ENCODE results near the gene TPSAB1. TPM values are rescaled to one million over a fixed set of nuclear protein-coding genes. Genes with fewer than 3 reads are reported as not detected.
"Not testable (repeated sequence)": the region's sequence is repeated elsewhere in the genome, so short reads cannot be mapped to it uniquely, and the experiment has no call there.

TPSAB1 gene
- total RNA-seq = 10.8 TPM
- polyA plus RNA-seq = 72.9 TPM

DNA sequence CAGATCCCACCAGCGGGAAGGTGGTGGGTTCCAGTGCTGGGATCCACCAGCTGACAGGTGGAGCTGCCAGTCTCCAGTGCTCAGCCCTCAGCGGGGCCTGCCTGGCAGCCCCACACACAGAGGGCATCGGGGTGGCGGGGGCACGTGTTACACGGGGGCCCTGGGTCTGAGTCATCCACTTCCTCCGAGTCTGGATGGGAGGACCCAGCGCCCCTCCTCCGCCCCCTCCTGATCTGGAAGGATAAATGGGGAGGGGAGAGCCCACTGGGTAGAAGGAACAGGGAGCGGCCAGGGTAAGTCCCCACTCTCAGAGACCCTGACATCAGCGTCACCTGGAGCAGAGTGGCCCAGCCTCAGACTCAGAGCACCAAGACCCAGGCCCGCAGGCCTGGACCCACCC is at the start of gene TPSAB1:
TSS of gene TPSAB1 (plus strand) at position 270 of the 400 bp plus-strand sequence. CDS start 234 bp downstream, outside the sequence.
- H3K36me3 ChIP-seq (ENCODE audit: insufficient read depth); H3K27ac ChIP-seq (ENCODE audit: low read depth); H3K4me3 ChIP-seq (ENCODE audit: low read depth, low read length); DNase-seq (ENCODE audit: extremely low spot score); H3K4me1 ChIP-seq (ENCODE audit: insufficient read depth): not testable (repeated sequence)
- WGBS = 55% methylated on average over 8 of the region's 12 CpGs

DNA sequence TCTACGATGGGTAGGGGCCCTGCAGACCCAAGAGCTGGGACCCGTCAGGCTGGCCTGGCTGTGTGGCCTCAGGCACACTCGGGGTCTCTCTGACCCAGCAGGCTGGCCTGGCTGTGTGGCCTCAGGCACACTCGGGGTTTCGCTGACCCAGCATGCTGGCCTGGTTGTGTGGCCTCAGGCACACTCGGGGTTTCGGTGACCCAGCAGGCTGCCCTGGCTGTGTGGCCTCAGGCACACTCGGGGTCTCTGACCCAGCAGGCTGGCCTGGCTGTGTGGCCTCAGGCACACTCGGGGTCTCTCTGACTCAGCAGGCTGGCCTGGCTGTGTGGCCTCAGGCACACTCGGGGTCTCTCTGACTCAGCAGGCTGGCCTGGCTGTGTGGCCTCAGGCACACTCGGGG is 49.7 kb upstream of the TPSAB1 start:
- H3K4me3 ChIP-seq (ENCODE audit: low read depth, low read length); DNase-seq (ENCODE audit: extremely low spot score); H3K27ac ChIP-seq (ENCODE audit: low read depth); H3K4me1 ChIP-seq (ENCODE audit: insufficient read depth); H3K36me3 ChIP-seq (ENCODE audit: insufficient read depth): not testable (repeated sequence)
- WGBS = 86% methylated on average over 11 of the region's 11 CpGs

DNA sequence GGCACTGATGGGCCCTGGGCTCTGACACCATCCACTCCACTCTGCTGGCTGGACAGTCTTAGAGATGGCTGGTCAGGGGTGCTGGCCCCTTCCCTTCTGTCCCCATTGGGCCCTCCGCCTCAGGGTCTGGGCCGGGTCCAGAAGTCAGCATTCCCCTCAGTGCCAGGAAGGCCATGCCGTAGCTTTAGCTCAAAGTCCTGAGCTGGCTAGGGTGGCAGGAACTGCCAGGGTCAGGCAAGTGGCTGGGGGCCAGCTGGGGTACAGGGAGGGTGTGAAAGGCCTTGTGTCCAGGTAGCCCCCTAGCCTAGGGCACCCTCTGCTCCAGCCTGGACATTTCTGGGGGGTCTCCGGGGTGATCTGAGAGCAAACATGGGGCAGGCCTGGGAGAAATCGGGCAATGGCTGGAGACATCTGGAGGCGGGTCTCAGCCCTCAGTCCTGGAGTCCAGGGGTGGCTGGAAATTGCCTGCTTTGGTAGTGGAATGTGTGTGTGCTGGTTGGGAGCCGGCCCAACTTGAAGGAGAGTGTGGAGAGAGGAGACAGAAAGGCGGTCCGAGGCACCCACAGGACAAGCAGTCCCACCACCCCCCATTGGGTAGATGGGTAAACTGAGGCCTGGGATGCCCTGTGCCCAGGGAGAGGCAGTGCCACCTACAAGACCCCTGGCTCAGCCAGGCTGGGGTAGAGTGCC is 48.0 kb upstream of the TPSAB1 start:
- no peak overlapping the region for H3K27ac ChIP-seq (ENCODE audit: low read depth)
- H3K4me1 ChIP-seq (ENCODE audit: insufficient read depth) = no peaks in the 10 kb centered on the region
- 55% methylated on average over 9 of the region's 9 CpGs for WGBS
- H3K36me3 ChIP-seq (ENCODE audit: insufficient read depth) = no peaks in the 10 kb centered on the region
- DNase-seq (ENCODE audit: extremely low spot score) = no peak
- H3K4me3 ChIP-seq (ENCODE audit: low read depth, low read length) = no peak overlapping the region

DNA sequence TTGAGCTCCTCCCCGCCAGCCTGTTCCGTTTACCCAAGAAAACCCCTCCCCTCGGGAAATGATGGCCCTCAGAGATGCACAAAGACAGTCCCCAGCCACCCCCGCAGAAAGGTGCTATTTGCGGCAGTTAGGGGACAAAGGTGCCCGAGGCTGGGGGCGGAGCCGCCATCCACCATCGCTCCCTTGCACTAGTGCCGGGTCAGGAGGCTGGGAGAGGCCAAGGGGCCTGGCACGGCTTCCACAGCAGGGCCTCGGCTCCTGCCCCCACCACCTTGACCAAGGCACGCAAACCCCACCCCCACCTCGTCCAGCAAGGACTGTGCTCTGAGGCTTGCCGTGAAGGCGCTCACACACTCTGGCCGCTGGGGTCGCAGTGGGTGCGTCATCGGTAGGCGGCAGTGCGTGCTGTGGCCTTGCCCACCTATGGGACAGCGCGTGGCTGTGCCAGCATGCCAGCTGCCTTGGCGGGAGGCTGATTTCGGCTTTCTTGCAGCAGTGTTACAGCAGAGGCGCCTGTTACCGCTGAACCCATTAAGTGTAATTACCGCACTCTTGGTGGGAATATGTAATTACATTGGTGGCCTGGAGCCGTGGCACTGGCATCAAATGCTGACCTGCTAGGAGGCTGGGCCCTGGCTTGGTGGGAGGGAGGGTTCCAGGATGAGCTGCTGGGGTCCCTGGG is 47.2 kb upstream of the TPSAB1 start:
- Histone ChIP-seq H3K27ac (ENCODE audit: low read depth) (no peak overlapping the region), H3K36me3 (ENCODE audit: insufficient read depth) (no peaks in the 10 kb centered on the region), H3K4me3 (ENCODE audit: low read depth, low read length) (no peak overlapping the region), H3K4me1 (ENCODE audit: insufficient read depth) (no peaks in the 10 kb centered on the region)
- no peak for DNase-seq (ENCODE audit: extremely low spot score)
- 74% methylated on average over 30 of the region's 30 CpGs for WGBS

DNA sequence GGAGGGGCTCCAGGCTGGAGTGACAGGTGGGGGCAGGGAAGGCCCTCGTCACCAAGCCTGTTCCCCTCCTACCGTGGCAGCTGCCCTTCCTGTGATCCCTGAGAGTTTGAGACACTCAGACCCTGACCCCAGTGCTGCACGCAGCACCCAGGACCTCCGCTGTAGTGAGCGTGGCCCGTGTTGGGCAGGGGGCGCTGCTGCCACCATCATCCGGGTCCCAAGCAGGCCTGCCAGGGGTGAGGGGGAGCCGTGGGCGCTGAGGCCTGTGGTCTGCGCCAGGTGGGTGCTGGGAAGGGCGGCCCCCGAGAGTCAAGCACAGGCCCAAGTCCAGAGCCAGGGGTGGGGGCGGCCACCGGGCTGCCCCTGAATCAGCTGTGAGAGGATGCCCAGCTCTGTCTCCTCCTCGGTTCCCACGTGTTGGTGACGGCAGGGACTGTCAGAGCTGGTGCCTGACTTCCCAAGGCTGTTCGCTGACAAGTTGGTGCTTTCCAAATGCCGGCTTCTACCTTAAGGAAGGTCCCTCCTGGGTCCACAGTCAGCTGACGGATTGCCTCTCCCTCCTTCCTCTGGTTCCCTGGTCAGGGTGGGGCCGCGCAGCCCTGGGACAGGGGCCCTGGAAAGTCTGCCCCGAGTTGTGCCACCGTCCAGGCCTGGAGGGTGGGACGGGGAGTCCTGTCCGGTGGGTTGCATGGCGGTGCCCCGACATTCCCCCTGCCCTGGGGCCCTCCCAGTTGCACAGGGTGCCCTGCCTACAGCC is 46.5 kb upstream of the TPSAB1 start:
- Histone ChIP-seq H3K4me1 (ENCODE audit: insufficient read depth) (no peaks in the 10 kb centered on the region), H3K4me3 (ENCODE audit: low read depth, low read length) (no peak overlapping the region), H3K36me3 (ENCODE audit: insufficient read depth) (no peaks in the 10 kb centered on the region), H3K27ac (ENCODE audit: low read depth) (no peak overlapping the region)
- WGBS = 68% methylated on average over 29 of the region's 29 CpGs
- DNase-seq (ENCODE audit: extremely low spot score) = no peak

DNA sequence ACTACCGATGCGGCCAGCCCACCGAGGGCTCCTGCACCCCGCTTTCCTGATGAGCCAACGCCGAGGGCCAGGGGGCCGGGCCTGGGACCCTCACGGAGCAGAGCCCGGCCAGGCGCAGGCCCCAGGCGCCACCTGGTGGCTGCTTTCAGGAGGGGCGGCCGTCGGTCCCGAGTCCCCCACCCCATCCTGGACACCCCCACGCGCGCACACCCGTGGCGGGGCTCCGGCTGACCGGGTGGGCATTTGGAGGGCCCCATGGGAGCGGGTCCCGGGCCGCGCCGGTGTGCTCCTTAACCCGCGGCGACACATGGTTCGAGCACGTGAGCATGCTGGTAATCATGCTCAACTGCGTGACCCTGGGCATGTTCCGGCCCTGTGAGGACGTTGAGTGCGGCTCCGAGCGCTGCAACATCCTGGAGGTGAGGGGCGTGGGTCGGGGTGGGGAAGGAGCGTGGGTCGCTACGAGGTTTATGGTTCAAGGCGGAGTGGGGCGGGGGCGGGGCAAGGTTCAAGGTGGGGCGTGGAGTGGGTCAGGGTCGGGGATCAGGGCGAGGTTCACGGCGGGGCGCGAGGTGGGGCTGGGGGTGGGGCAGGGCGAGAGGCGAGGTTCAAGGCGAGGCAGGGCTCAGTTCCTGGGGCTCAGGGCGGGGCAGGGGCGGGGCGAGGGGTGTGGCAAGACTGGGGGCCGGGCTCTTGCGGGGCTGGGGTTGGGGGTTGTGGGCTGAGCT is 45.7 kb upstream of the TPSAB1 start:
- Histone ChIP-seq H3K27ac (ENCODE audit: low read depth) (no peak overlapping the region), H3K36me3 (ENCODE audit: insufficient read depth) (no peaks in the 10 kb centered on the region), H3K4me1 (ENCODE audit: insufficient read depth) (no peaks in the 10 kb centered on the region), H3K4me3 (ENCODE audit: low read depth, low read length) (no peak overlapping the region)
- DNase-seq (ENCODE audit: extremely low spot score) = no peak
- 36% methylated on average over 61 of the region's 61 CpGs for WGBS

DNA sequence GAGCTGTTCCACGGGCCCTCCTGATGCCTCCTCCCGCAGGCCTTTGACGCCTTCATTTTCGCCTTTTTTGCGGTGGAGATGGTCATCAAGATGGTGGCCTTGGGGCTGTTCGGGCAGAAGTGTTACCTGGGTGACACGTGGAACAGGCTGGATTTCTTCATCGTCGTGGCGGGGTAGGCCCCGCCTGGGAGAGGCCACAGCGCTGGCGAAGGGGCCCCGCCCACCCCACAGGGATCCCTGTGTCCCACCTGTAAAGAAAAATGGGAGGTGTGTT is 45.2 kb upstream of the TPSAB1 start:
- H3K4me3 ChIP-seq (ENCODE audit: low read depth, low read length) = no peak overlapping the region
- 84% methylated on average over 14 of the region's 14 CpGs for WGBS
- no peaks in the 10 kb centered on the region for H3K36me3 ChIP-seq (ENCODE audit: insufficient read depth)
- no peak for DNase-seq (ENCODE audit: extremely low spot score)
- H3K4me1 ChIP-seq (ENCODE audit: insufficient read depth) = no peaks in the 10 kb centered on the region
- no peak overlapping the region for H3K27ac ChIP-seq (ENCODE audit: low read depth)

DNA sequence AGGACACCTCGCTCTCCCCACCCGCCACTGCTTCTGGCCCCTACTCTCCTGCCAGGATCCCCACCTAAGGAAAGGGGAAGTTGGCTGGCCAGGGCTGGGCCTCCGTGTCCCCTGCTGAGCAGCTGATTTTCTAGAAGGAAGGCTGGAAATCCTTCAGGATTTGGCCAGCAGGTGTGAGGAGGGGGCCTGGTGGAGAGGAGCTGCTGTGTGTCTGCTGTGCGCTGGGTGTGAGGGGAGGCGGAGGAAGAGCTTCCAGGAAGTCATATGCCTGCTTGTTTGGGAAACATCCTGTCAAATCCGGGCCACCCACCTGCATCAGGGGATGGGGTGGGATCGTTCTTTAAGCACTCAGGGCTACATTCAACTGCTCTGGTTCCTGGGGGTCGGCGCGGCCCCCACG is 44.0 kb upstream of the TPSAB1 start:
- no peaks in the 10 kb centered on the region for H3K36me3 ChIP-seq (ENCODE audit: insufficient read depth)
- DNase-seq (ENCODE audit: extremely low spot score) = no peak
- no peak overlapping the region for H3K4me3 ChIP-seq (ENCODE audit: low read depth, low read length)
- H3K27ac ChIP-seq (ENCODE audit: low read depth) = no peak overlapping the region
- no peaks in the 10 kb centered on the region for H3K4me1 ChIP-seq (ENCODE audit: insufficient read depth)
- 76% methylated on average over 11 of the region's 11 CpGs for WGBS

DNA sequence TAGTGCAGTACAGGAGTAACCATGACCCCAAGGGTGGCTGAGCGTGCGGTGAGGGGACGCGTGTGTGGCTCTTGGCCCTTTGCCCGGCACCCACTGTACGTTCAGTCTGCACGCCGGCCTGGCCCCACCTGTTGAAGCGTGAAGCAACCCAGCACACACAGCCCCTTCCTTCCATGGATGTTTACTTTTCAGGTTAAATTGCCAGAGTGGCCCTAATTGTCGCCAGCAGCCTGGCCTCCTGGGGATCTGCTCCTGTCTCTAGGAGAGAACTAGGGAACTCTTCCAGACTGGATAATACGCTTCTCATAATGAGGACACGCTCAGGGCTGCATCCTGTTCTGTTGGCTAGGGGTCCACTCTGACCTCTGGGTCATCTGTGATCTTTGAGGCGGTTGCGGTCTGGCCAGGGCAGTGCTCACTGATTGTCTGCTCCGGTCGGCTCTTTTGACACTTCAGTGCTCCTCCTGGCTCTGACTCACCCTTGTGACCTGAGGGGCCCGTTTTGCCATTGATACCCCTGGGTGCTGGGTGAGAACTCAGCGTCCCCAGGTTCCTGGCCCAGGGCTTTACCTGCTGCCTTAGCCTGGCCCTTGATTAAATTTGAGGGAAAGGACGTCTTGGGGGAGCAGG is 43.2 kb upstream of the TPSAB1 start:
- Histone ChIP-seq H3K36me3 (ENCODE audit: insufficient read depth) (no peaks in the 10 kb centered on the region), H3K4me3 (ENCODE audit: low read depth, low read length) (no peak overlapping the region), H3K27ac (ENCODE audit: low read depth) (no peak overlapping the region), H3K4me1 (ENCODE audit: insufficient read depth) (no peaks in the 10 kb centered on the region)
- DNase-seq (ENCODE audit: extremely low spot score) = no peak
- 71% methylated on average over 19 of the region's 19 CpGs for WGBS

DNA sequence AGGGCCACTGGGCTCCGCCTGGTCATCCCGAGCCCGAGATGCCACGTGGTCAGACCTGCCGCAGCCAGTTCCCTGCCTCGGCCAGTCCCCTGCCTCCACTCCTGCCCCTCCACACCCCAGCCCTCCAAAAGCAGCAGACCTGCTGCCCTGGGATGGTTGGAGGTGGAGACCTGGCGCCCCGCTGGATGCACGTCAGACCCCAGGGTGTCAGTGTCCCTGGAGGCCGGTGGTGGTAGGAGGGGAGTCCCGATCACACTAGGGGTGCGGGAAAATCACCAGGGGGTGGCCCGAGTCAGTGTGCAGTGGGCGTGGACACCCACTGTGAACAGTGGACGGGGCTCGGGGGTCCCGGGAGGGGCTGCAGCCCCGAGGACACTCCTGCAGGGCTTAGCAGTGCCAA is 42.3 kb upstream of the TPSAB1 start:
- DNase-seq (ENCODE audit: extremely low spot score) = no peak
- Histone ChIP-seq H3K36me3 (ENCODE audit: insufficient read depth) (no peaks in the 10 kb centered on the region), H3K4me3 (ENCODE audit: low read depth, low read length) (no peak overlapping the region), H3K4me1 (ENCODE audit: insufficient read depth) (no peaks in the 10 kb centered on the region), H3K27ac (ENCODE audit: low read depth) (no peak overlapping the region)
- 88% methylated on average over 18 of the region's 18 CpGs for WGBS

DNA sequence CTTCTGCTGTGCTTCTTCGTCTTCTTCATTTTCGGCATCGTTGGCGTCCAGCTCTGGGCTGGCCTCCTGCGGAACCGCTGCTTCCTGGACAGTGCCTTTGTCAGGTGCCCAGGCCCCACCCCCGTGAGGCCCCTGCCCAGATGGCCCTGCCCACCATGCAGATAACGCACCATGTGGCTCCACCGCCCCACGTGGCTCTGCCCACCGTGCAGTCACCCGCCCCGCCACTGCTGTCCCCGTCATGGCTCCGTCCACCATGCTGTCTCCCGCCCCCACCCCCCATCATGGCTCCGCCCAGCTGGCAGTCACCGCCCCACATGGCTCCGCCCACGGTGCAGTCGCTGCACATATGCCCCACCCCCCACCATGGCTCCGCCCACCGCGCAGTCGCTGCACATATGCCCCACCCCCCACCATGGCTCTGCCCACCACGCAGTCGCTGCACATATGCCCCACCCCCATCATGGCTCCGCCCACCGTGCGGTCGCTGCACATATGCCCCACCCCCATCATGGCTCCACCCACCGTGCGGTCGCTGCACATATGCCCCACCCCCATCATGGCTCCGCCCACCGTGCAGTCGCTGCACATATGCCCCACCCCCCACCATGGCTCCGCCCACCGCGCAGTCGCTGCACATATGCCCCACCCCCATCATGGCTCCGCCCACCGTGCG is 41.7 kb upstream of the TPSAB1 start:
- H3K36me3 ChIP-seq (ENCODE audit: insufficient read depth); DNase-seq (ENCODE audit: extremely low spot score); H3K4me1 ChIP-seq (ENCODE audit: insufficient read depth); H3K27ac ChIP-seq (ENCODE audit: low read depth); H3K4me3 ChIP-seq (ENCODE audit: low read depth, low read length): not testable (repeated sequence)
- WGBS = 89% methylated on average over 44 of the region's 44 CpGs

DNA sequence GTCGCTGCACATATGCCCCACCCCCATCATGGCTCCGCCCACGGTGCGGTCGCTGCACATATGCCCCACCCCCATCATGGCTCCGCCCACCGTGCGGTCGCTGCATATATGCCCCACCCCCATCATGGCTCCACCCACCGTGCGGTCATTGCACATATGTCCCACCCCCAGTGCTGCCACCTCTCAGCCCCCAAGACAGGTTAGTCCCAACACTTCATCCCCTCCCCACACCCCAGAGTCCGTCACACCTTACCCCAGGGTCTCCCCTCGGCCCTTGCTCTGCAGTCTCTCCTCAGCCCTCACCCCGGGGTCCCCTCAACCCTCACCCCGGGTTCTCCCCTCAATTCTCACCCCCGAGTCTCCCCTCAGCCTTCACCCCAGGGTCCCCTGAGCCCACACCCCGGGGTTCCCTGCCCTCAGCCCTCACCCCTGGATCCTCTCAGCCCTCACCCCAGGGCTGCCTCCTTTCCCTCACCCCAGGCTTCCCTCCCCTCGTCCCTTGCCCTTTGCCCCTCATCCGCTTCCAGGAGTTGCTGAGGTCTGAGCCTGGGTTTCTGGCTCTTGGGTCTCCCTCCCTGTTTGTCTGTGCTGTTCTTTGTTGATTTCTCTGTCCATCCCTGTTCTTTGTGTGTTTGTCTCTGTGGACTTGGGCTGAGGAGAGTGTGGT is 41.0 kb upstream of the TPSAB1 start:
- DNase-seq (ENCODE audit: extremely low spot score) = no peak
- no peak overlapping the region for H3K27ac ChIP-seq (ENCODE audit: low read depth)
- no peaks in the 10 kb centered on the region for H3K4me1 ChIP-seq (ENCODE audit: insufficient read depth)
- no peaks in the 10 kb centered on the region for H3K36me3 ChIP-seq (ENCODE audit: insufficient read depth)
- 83% methylated on average over 15 of the region's 19 CpGs for WGBS
- H3K4me3 ChIP-seq (ENCODE audit: low read depth, low read length) = no peak overlapping the region
